GM12878 (cell line): ENCODE data around the gene IL36A. TPM values are rescaled to one million over a fixed set of nuclear protein-coding genes. Genes with fewer than 3 reads are reported as not detected.

Experiments used
- CHD4 ChIP-seq: fragments of 200-600 bp; sonication (generic); IDR thresholded peaks from 2 replicates; pipeline ENCODE4 v1.6.1; 2016; ENCODE audit warnings: mild to moderate bottlenecking
- HSF1 ChIP-seq: fragments of 150-350 bp; IDR thresholded peaks from 2 replicates; pipeline ENCODE4 v1.6.1; 2014; ENCODE audit warnings: mild to moderate bottlenecking, low read depth, low read length
- PRDM15 ChIP-seq: fragments of 450-650 bp; formaldehyde crosslinking; IDR thresholded peaks from 2 replicates; pipeline ENCODE4 v1.4.0; 2020; ENCODE audit warnings: mild to moderate bottlenecking, moderate library complexity
- SMC3 ChIP-seq: IDR thresholded peaks from 2 replicates; pipeline ENCODE4 v1.6.1; 2011; ENCODE audit warnings: low read length, improper control_type of control experiment, borderline replicate concordance
- TCF3 ChIP-seq: IDR thresholded peaks from 2 replicates; pipeline ENCODE4 v1.6.1; 2012; ENCODE audit warnings: low read depth, mild to moderate bottlenecking, low read length, borderline replicate concordance; ENCODE audit not compliant: insufficient read depth
- YY1 ChIP-seq: IDR thresholded peaks from 2 replicates; pipeline ENCODE4 v1.6.1; 2011; ENCODE audit warnings: low read depth, mild to moderate bottlenecking, low read length
- ZBTB40 ChIP-seq: fragments of 450-650 bp; IDR thresholded peaks from 2 replicates; pipeline ENCODE4 v1.6.1; 2016; ENCODE audit warnings: mild to moderate bottlenecking, moderate library complexity, borderline replicate concordance
- polyA plus RNA-seq, 11 experiments: library from polyadenylated mRNA; depleted of rRNA in 4 of 11; unstranded in 6 of 11; stranded (reverse) in 5 of 11; fragments of >200 nt; fragmentation: Nextera tagmentation in 4 of 11; fragmentation: Illumina TruSeq in 1 of 11; extraction: Ambion mirVana in 4 of 11; extraction: Trizol in 1 of 11; gene quantifications; 1 replicate in 1 of 11; 2 replicates in 10 of 11; pipeline versions ENCODE4 v1.2.1 to v1.2.3, GENCODE V29; 2011 to 2016; ENCODE audit warnings: inconsistent platforms in 2 of 11, missing spikeins in 2 of 11, low read depth in 1 of 11
- total RNA-seq, 4 experiments: library from RNA; depleted of rRNA in 3 of 4; stranded (reverse); fragments of >200 nt in 3 of 4; fragmentation: Illumina TruSeq in 1 of 4; extraction: Trizol in 1 of 4; gene quantifications; 2 replicates each; pipeline versions ENCODE4 v1.2.1 to v1.2.3, GENCODE V29; 2013 to 2021

IL36A gene
- total and polyA plus RNA-seq, 10 of the 15 experiments (the other 5 are each of a cell fraction or from before 2014, with no cell fraction given) = not detected

GRCh38 chr2:113038291-113038690 lies 33.0 kb downstream of the IL36A start (continued):
- TF ChIP-seq ZBTB40 (no peak), PRDM15 (CRISPR knock-in tag) (no peak), YY1 (no peak), TCF3 (no peak), HSF1 (no peak), CHD4 (no peak), SMC3 (no peak)
